Stimulated activated naive CD8-positive, alpha-beta T cell treated with anti-CD3 and anti-CD28 coated beads, Interleukin-15, Interleukin-2, amounts not matched to agents 100 ng/mL and 50 ng/mL, for 24 hours (primary cell): ENCODE measurements around the gene NNMT.
"Not testable (repeated sequence)": the region's sequence is repeated elsewhere in the genome, so short reads cannot be mapped to it uniquely, and the experiment has no call there.

Experiments
- H3K27ac Mint-ChIP-seq: one replicate; pipeline ENCODE4 v1.8.0; 2021; ENCODE audit warnings: mild to moderate bottlenecking, mixed read lengths
- H3K27me3 Mint-ChIP-seq: one replicate; pipeline ENCODE4 v1.8.0; 2021; ENCODE audit warnings: mixed read lengths
- H3K36me3 Mint-ChIP-seq: one replicate; pipeline ENCODE4 v1.8.0; 2021; ENCODE audit warnings: low read depth, mixed read lengths
- H3K4me1 Mint-ChIP-seq: one replicate; pipeline ENCODE4 v1.8.0; 2021; ENCODE audit warnings: low read depth, mixed read lengths
- H3K4me3 Mint-ChIP-seq: one replicate; pipeline ENCODE4 v1.8.0; 2021; ENCODE audit warnings: mild to moderate bottlenecking, mixed read lengths
- H3K9me3 Mint-ChIP-seq: one replicate; pipeline ENCODE4 v1.8.0; 2021; ENCODE audit warnings: mixed read lengths

Gene NNMT

GRCh38 chr11:114322934-114323333 is 26.7 kb downstream of the NNMT start:
- no peaks in the 10 kb centered on the region for H3K4me1 Mint-ChIP-seq
- H3K4me3 Mint-ChIP-seq: no peak overlapping the region
- H3K27me3 Mint-ChIP-seq: no peaks in the 10 kb centered on the region
- no peak overlapping the region for H3K27ac Mint-ChIP-seq
- H3K36me3 Mint-ChIP-seq: no peaks in the 10 kb centered on the region
- H3K9me3 Mint-ChIP-seq: no peaks in the 10 kb centered on the region

GRCh38 chr11:114326151-114326550 is 30.0 kb downstream of the NNMT start:
- Mint-ChIP-seq H3K36me3 (no peaks in the 10 kb centered on the region), H3K27me3 (peaks cover 7% of the 10 kb centered on the region), H3K4me3 (no peak overlapping the region), H3K27ac (no peak overlapping the region), H3K4me1 (no peaks in the 10 kb centered on the region), H3K9me3 (peaks cover 8% of the 10 kb centered on the region)

GRCh38 chr11:114326776-114327175 is 30.6 kb downstream of the NNMT start:
- Mint-ChIP-seq H3K27ac (no peak overlapping the region), H3K27me3 (peaks cover 7% of the 10 kb centered on the region), H3K4me3 (no peak overlapping the region), H3K36me3 (no peaks in the 10 kb centered on the region), H3K4me1 (no peaks in the 10 kb centered on the region), H3K9me3 (peaks cover 8% of the 10 kb centered on the region)

- Mint-ChIP-seq H3K4me1 (no peaks in the 10 kb centered on the region), H3K27me3 (peaks cover 24% of the 10 kb centered on the region), H3K9me3 (peaks cover 8% of the 10 kb centered on the region), H3K4me3 (no peak overlapping the region), H3K27ac (no peak overlapping the region), H3K36me3 (no peaks in the 10 kb centered on the region)
Observed at GRCh38 chr11:114330373-114330772, 34.2 kb downstream of the NNMT start.

GRCh38 chr11:114340311-114341131 is 44.3 kb downstream of the NNMT start:
- Mint-ChIP-seq H3K27me3 (peaks cover 14% of the 10 kb centered on the region), H3K27ac (no peak overlapping the region), H3K4me1 (peaks cover 9% of the 10 kb centered on the region), H3K4me3 (peak overlapping the region; percentile 47), H3K36me3 (no peaks in the 10 kb centered on the region), H3K9me3 (no peaks in the 10 kb centered on the region)

- H3K4me3 Mint-ChIP-seq, H3K9me3 Mint-ChIP-seq, H3K36me3 Mint-ChIP-seq, H3K4me1 Mint-ChIP-seq, H3K27ac Mint-ChIP-seq: not testable (repeated sequence)
- peaks cover 12% of the 10 kb centered on the region for H3K27me3 Mint-ChIP-seq
Observed at GRCh38 chr11:114341667-114342066, 45.5 kb downstream of the NNMT start.

GRCh38 chr11:114342476-114342875 is 46.3 kb downstream of the NNMT start:
- H3K27me3 Mint-ChIP-seq: peaks cover 12% of the 10 kb centered on the region

GRCh38 chr11:114343020-114343419 is 46.8 kb downstream of the NNMT start:
- Mint-ChIP-seq H3K4me1 (peaks cover 9% of the 10 kb centered on the region), H3K4me3 (no peak overlapping the region), H3K27ac (no peak overlapping the region)

More at GRCh38 chr11:114342476-114342875, 46.3 kb downstream of the NNMT start:
- Mint-ChIP-seq H3K4me3 (no peak overlapping the region), H3K36me3 (no peaks in the 10 kb centered on the region), H3K9me3 (no peaks in the 10 kb centered on the region), H3K4me1 (peaks cover 9% of the 10 kb centered on the region), H3K27ac (no peak overlapping the region)

GRCh38 chr11:114343493-114343892 is 47.3 kb downstream of the NNMT start:
- H3K4me3 Mint-ChIP-seq: no peak overlapping the region
- peaks cover 9% of the 10 kb centered on the region for H3K4me1 Mint-ChIP-seq
- no peaks in the 10 kb centered on the region for H3K36me3 Mint-ChIP-seq
- H3K9me3 Mint-ChIP-seq: no peaks in the 10 kb centered on the region
- no peak overlapping the region for H3K27ac Mint-ChIP-seq
- H3K27me3 Mint-ChIP-seq: peaks cover 12% of the 10 kb centered on the region

More at GRCh38 chr11:114343020-114343419, 46.8 kb downstream of the NNMT start:
- Mint-ChIP-seq H3K9me3 (no peaks in the 10 kb centered on the region), H3K27me3 (peaks cover 12% of the 10 kb centered on the region), H3K36me3 (no peaks in the 10 kb centered on the region)

GRCh38 chr11:114344494-114344893 is 48.3 kb downstream of the NNMT start:
- no peaks in the 10 kb centered on the region for H3K36me3 Mint-ChIP-seq
- no peak overlapping the region for H3K27ac Mint-ChIP-seq
- H3K4me3 Mint-ChIP-seq: no peak overlapping the region
- H3K4me1 Mint-ChIP-seq: peaks cover 9% of the 10 kb centered on the region
- peaks cover 6% of the 10 kb centered on the region for H3K27me3 Mint-ChIP-seq
- H3K9me3 Mint-ChIP-seq: no peaks in the 10 kb centered on the region

GRCh38 chr11:114345575-114346222 is 49.5 kb downstream of the NNMT start:
- Mint-ChIP-seq H3K4me1 (peaks cover 1% of the 10 kb centered on the region), H3K4me3 (no peak overlapping the region), H3K27me3 (peaks cover 6% of the 10 kb centered on the region), H3K36me3 (no peaks in the 10 kb centered on the region), H3K9me3 (no peaks in the 10 kb centered on the region), H3K27ac (no peak overlapping the region)

- peak overlapping the region; percentile 53 for H3K4me3 Mint-ChIP-seq
- H3K27me3 Mint-ChIP-seq: no peaks in the 10 kb centered on the region
- H3K36me3 Mint-ChIP-seq: no peaks in the 10 kb centered on the region
- no peaks in the 10 kb centered on the region for H3K4me1 Mint-ChIP-seq
- H3K9me3 Mint-ChIP-seq: no peaks in the 10 kb centered on the region
- no peak overlapping the region for H3K27ac Mint-ChIP-seq
Observed at GRCh38 chr11:114346709-114347141, 50.5 kb downstream of the NNMT start.

GRCh38 chr11:114348200-114349191 is 52.3 kb downstream of the NNMT start:
- Mint-ChIP-seq H3K4me3 (no peak overlapping the region), H3K27ac (no peak overlapping the region), H3K9me3 (no peaks in the 10 kb centered on the region), H3K27me3 (no peaks in the 10 kb centered on the region), H3K36me3 (no peaks in the 10 kb centered on the region), H3K4me1 (no peaks in the 10 kb centered on the region)

GRCh38 chr11:114350022-114350421 is 53.8 kb downstream of the NNMT start:
- no peaks in the 10 kb centered on the region for H3K4me1 Mint-ChIP-seq
- H3K36me3 Mint-ChIP-seq: no peaks in the 10 kb centered on the region
- H3K27me3 Mint-ChIP-seq: peaks cover 1% of the 10 kb centered on the region
- no peak overlapping the region for H3K27ac Mint-ChIP-seq
- H3K4me3 Mint-ChIP-seq: no peak overlapping the region
- H3K9me3 Mint-ChIP-seq: no peaks in the 10 kb centered on the region
